ENCODE results near the gene LEP.

DNA sequence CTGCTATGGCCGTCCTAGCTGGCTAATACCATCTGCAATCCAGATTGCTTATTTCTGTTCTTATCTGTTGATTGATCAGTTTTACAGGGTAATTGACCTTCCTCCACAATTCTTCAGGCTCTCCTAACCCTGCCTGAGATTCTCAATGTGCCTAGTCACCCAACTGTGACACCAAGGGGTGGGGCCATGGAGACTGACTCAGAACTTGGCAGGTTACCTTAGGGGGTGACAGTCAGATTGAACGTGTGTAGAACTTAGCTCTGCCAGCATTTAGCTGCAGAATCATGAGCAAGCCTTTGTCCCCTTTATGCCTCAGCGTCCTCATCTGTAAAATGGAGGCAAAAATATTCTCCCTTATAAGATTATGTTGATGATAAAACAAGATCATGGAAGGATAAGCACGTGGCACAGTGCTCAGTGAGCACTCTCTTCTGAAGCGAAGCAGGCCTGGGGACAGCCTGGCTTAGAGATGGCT, 19.1 kb upstream of the LEP start:
- TF ChIP-seq EZH2 (IDR thresholded peaks at IDR 0.05; ENCODE audit: low read depth, low read length, severe bottlenecking) (no peak), HDAC6 (IDR thresholded peaks at IDR 0.05; ENCODE audit: low read depth, low read length) (no peak), CEBPB (IDR thresholded peaks at IDR 0.05; ENCODE audit: low read depth, low read length) (no peak), EP300 (IDR thresholded peaks at IDR 0.05; ENCODE audit: borderline replicate concordance in 1 of 2, low read depth in 2 of 2, low read length in 2 of 2) (no peak), POLR2AphosphoS5 (IDR thresholded peaks at IDR 0.05; ENCODE audit: low read depth, low read length) (no peak), SUZ12 (IDR thresholded peaks at IDR 0.05; ENCODE audit: low read length) (no peak), SIN3A (conservative IDR thresholded peaks at IDR 0.05 in 1 of 2, IDR thresholded peaks at IDR 0.05 in 1 of 2; ENCODE audit: low read depth in 1 of 2, low read length in 2 of 2) (no peak), KDM1A (IDR thresholded peaks at IDR 0.05; ENCODE audit: borderline replicate concordance, low read length) (no peak), JUN (IDR thresholded peaks at IDR 0.05; ENCODE audit: low read depth, low read length) (no peak)
- TF ChIP-seq, protein P1, sequence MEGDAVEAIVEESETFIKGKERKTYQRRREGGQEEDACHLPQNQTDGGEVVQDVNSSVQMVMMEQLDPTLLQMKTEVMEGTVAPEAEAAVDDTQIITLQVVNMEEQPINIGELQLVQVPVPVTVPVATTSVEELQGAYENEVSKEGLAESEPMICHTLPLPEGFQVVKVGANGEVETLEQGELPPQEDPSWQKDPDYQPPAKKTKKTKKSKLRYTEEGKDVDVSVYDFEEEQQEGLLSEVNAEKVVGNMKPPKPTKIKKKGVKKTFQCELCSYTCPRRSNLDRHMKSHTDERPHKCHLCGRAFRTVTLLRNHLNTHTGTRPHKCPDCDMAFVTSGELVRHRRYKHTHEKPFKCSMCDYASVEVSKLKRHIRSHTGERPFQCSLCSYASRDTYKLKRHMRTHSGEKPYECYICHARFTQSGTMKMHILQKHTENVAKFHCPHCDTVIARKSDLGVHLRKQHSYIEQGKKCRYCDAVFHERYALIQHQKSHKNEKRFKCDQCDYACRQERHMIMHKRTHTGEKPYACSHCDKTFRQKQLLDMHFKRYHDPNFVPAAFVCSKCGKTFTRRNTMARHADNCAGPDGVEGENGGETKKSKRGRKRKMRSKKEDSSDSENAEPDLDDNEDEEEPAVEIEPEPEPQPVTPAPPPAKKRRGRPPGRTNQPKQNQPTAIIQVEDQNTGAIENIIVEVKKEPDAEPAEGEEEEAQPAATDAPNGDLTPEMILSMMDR (IDR thresholded peaks at IDR 0.05; ENCODE audit: control extremely low read depth in 1 of 3, insufficient read depth in 1 of 3, low read depth in 1 of 3, low read length in 3 of 3) = no peak
